PC-3 (cell line): ENCODE data around the gene ADAMTS3.

Source experiments
- CTCF ChIP-seq: fragments of 300-600 bp; sonication (generic); conservative IDR thresholded peaks from 2 replicates; pipeline ENCODE4 v1.5.1; 2017; ENCODE audit warnings: antibody characterized with exemption, low read depth, mild to moderate bottlenecking, low read length
- EZH2 ChIP-seq: fragments of 300-600 bp; sonication (generic); IDR thresholded peaks from one replicate; pipeline ENCODE4 v1.6.1; 2017; ENCODE audit warnings: antibody characterized with exemption, mild to moderate bottlenecking, low read length; ENCODE audit not compliant: unreplicated experiment

GRCh38 chr4:72290737-72291136 is 278.3 kb downstream of the ADAMTS3 start:
- TF ChIP-seq CTCF (no peak), EZH2 (no peak)
